Fibroblast of skin of left quadriceps (primary cell): ENCODE data around the gene ABAT.
A peak's percentile ranks its signal among the peaks of the same experiment; 100 is the strongest.

Experiments used
- DNase-seq, 2 experiments: peaks; one replicate each; pipeline ENCODE4 v3.0.0-alpha.2; 2013; ENCODE audit warnings: low read depth in 2 of 2

Gene ABAT

DNA sequence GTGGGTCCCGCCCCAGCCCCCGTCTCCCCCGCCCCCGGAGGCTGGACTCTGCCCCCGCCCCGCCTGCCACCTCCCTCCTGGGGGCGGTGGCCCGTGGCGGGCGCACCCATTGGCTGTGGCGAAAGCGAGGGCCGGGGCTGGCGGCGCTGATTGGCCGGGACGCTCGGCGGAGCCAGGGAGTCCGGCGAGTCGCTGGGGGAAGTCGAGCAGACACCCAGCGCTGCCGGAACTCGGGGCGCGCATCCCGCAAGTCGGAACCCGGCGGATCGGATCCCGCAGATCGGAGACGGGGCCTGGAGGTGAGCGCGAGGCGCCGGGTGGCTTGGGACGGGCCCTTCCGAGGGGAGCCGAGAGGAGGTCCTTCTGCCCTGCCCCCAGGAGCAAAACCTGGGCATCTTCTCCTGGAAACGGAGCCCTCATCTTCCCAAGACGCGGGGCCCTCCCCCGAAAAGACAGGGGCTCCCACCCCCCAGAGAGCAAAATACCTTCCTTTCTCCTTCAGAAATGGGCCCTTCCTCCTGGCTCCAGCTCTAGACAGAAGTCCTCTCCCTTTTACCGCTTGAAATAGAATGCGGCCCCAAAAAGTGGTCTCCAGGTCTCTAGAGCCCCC is at the start of gene ABAT:
Gene ABAT (plus strand): TSS at position 205 of the 610 bp plus-strand sequence. CDS start 61,123 bp downstream, outside the sequence.
- peak; percentile 57 to 62 for DNase-seq

DNA sequence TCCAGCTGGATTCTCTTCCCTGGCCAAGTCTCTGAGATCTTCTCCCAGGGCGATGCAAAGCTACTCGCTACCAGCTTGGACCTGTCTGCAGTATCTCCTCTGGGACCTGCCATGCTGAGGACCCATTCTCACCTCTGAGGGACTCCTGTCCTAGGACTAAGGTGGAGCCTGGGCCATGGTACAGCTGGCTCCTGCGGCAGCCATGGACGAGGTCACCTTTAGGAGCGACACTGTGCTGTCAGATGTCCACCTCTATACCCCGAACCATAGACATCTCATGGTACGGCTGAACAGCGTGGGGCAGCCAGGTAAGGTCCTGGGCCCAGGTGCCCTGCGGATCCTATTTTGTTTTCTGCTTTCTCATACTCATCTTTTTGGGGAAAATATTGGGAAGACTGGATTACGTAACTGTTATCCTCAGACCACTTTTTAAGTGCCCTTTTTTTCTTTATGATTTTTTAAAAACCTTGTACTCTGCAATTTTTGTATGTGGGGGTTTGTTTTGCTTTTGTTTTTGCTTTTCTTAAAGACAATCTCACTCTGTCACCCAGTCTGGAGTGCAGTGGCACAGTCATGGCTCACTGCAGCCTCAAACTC is 48.8 kb upstream of the ABAT start:
- DNase-seq: no peak

- DNase-seq: no peak
These were observed 47.5 kb upstream of the ABAT start for GRCh38 chr16:8626946-8627345.

- no peak for DNase-seq
These were observed 47.0 kb upstream of the ABAT start for GRCh38 chr16:8627456-8627855.

- no peak for DNase-seq
These were observed 45.3 kb upstream of the ABAT start for GRCh38 chr16:8628981-8629725.

GRCh38 chr16:8630255-8630953 is 44.0 kb upstream of the ABAT start:
- DNase-seq: no peak

- no peak for DNase-seq
These were observed 43.0 kb upstream of the ABAT start for GRCh38 chr16:8631373-8631772.

GRCh38 chr16:8631818-8632465 is 42.5 kb upstream of the ABAT start:
- no peak for DNase-seq

- no peak for DNase-seq
These were observed 41.7 kb upstream of the ABAT start for GRCh38 chr16:8632675-8633182.

GRCh38 chr16:8634991-8635736 is 39.3 kb upstream of the ABAT start:
- DNase-seq: no peak

DNA sequence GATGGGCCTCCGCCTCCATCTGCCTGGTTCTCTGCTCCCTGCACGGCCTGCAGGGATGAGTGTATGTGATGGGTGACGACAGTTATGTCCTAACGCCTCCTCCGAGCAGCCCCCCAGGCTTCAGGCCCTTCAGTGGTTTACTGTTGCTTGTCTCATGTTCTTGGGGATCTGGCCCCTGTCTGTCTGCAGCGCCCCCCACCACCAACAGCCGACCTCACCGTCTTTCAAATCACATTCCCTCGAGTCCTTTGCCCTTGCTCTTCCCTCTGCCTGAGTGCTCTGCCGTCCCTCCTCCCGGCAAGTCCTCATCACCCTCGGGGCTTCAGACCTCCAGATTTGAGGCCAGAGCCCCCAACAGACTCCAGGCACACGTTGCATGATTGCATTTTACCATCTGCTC is 34.7 kb upstream of the ABAT start:
- no peak for DNase-seq

DNA sequence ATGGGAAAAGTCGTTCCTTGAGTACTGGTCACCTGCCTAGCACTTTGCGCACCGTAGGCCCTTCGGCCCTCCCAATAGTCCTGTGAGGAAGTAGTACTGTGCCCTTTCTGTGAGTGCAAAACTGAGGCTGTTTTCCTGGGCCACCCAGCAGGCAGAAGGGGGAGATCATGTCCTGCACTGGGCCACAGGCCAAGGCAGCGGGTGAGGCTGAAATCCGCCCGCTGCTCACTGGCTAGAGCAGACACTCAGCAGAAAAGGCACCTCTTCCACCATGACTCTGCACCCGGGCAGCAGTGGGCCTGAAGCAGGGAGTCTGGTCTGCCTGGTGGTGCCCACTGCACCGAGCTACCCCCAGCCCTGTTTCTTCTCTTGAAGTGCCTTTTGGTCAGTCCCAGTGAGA is 32.7 kb upstream of the ABAT start:
- no peak for DNase-seq

GRCh38 chr16:8642146-8642545 is 32.3 kb upstream of the ABAT start:
- DNase-seq: no peak

GRCh38 chr16:8644211-8645140 is 29.9 kb upstream of the ABAT start:
- no peak for DNase-seq

GRCh38 chr16:8645141-8645521 is 29.3 kb upstream of the ABAT start:
- no peak for DNase-seq

DNA sequence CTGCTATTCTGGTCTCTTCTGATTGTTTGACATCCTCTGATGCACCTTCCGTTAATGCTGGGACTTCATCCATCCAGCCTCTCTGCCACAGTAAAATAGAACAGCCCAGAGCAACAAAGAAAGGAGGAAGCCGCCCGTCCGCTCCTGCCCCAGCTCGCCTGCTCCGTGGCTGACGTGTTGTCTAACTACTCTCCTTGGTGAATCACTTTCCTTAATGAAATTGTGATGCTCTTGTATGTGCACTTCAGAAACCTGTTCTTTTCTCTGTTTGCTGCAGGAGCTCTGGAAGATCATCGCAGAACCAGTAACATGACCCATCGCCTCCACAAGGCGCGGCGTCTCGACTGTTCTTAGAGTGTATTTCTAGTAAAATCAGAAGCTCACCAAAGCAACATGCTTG is 28.6 kb upstream of the ABAT start:
- no peak for DNase-seq

DNA sequence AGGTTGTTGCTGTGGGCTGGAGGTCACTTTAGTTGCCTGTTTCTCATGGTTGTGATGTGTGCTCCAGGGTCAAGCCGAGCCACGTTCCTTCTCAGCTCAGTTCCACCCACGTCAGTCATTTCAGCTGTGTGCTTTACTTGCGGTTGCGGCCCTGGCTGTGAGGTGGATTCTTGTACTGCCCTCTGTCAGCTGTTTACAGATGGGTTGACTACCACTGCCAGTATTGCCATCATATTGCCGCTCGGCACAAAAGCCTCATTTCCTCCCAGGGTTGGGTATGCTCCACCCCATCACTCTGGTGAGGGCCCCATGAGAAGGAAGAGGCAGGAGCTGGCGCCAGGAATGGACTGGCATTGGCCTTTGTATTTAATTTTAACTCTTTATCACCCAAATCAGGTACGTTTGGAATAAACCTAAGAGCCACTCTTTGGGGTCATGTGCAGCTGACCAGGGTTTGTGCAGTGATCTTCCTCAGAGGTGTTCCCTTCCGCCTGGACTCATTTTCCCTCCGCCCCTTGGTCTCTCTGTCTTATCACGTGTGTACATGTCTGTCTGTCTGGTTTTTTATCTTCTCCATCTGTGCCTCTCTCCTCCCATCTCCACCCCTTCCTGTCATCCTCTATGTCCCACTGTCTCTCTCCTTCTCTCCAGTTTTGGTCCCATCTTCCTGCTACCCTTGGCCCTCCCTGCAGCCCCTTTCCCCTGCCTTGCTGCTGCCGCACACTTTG is 27.9 kb upstream of the ABAT start:
- DNase-seq: no peak

- no peak for DNase-seq
These were observed 26.6 kb upstream of the ABAT start for GRCh38 chr16:8647721-8648318.

- no peak for DNase-seq
These were observed 25.5 kb upstream of the ABAT start for GRCh38 chr16:8648877-8649276.
